GM12801 (cell line): ENCODE measurements around the gene SLC9C2.

Source experiments
- TF ChIP-seq, protein P1 (sequence below): IDR thresholded peaks from one replicate; pipeline ENCODE4 v1.5.1; 2011; ENCODE audit warnings: control low read depth; ENCODE audit not compliant: insufficient read length; ENCODE audit errors: extremely low read depth

SLC9C2 gene

DNA sequence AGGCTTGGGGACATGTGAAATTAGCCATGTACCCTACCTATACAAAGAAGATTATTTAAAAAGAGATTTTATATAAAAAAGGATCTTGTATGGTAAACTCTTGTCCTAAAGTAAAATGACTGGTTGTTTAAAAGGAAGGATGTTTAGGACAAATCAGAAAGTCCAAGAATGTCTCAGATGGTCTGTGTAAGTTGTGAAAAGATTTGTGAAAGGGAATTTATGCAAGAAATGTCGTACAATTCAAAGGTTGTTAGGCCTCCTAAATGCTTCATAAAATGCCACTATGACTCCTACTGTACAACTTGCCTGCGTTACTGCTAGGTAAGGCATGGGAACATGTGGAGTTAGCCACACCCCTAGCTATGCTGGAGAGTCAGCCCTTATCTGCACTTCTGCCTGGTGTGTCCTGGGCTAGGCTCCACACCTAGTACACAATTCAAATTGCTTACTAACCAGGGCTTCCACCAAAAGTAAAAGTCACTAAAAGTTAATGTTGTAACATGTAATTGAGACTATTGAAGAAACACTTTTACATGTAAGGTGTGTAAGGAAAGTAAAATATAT is 106.0 kb downstream of the SLC9C2 start:
- TF ChIP-seq, protein P1, sequence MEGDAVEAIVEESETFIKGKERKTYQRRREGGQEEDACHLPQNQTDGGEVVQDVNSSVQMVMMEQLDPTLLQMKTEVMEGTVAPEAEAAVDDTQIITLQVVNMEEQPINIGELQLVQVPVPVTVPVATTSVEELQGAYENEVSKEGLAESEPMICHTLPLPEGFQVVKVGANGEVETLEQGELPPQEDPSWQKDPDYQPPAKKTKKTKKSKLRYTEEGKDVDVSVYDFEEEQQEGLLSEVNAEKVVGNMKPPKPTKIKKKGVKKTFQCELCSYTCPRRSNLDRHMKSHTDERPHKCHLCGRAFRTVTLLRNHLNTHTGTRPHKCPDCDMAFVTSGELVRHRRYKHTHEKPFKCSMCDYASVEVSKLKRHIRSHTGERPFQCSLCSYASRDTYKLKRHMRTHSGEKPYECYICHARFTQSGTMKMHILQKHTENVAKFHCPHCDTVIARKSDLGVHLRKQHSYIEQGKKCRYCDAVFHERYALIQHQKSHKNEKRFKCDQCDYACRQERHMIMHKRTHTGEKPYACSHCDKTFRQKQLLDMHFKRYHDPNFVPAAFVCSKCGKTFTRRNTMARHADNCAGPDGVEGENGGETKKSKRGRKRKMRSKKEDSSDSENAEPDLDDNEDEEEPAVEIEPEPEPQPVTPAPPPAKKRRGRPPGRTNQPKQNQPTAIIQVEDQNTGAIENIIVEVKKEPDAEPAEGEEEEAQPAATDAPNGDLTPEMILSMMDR: no peak

DNA sequence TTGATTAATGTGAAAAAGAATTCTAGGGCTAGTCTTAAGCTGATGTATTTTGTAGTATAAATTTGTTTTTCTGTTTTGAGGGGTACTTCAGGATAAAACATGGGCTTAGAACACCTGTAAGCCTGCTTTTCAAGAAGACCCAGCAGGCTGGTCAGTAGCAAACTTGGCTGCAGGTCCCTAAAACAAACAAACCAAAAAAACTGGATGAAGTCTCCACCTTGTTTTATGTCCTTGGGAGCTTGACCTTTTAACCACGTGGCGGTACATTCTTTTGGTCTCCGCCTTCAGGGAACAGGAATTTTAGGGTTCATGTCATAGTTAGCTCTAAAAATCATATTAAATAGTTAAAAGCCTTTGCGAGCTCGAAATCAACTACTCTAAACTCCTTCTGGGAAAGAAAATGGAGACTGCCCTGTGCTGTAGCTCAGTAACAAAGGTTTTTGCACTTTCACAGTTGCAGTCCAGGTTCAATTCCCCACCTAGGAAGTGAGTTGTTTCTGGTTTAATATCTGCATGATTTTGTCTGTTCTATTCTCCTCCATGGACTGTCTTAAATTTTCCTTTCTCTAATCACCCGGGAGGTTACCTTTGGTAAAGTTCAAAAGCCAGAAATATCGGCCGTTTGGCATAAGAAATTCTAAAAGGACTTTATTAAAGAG is 107.1 kb downstream of the SLC9C2 start:
- TF ChIP-seq, protein P1: no peak

DNA sequence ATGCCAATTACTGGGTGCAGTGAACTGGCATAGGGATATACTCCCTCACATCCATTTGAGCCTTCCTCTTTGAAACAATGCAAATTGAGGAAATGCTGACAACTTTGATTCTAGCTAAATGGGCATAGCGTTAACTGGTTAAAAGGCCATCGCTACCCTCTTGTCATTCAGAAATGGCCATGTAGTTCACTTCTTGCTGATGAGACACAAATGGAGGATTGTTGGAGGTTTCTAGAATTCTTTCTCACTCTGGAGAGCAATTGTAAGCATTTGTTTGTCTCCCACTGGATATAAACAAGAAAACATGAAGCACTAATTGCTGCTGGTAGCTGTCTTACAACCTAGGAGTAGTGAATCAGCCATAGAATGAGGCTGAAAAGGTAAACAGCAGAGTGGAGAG is 111.4 kb downstream of the SLC9C2 start:
- TF ChIP-seq, protein P1: no peak

DNA sequence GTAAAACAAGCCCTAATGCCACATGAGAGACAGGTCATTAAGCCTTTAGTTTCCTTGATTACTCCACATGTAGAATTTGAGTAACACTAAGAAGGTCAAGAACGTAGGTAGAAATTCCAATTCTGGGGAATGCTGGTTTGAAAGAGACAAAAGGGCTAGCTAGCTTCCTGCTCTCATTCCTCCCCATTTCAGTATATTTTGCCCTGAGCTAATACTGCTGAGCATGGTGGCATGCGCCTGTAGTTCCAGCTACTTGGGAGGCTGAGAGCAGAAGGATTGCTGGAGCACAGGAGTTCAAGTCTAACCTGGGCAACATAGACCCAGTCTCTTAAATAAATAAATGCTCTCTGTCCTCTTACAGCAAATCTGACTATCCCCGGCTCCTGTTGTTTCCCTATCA is 112.9 kb downstream of the SLC9C2 start:
- TF ChIP-seq, protein P1: no peak

DNA sequence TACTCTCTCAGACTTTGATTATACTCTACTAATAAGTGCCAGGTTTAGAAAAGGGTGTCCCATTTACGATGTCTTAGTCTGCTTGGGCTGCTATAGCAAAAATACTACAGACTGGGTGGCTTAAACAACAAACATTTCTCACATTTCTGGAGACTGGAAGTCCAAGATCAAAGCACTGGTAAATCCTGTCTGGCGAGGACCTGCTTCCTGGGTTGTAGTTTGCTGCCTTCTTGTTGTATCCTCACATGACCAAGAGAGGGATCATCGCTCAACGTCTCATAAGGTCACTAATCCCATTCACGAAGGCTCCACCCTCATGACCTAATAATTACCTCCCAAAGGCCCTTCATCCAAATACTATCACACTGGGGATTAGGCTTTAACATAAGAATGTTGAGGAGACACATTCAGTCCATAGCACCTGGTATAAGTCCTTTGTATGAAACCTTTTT is 113.7 kb downstream of the SLC9C2 start:
- TF ChIP-seq, protein P1: no peak

DNA sequence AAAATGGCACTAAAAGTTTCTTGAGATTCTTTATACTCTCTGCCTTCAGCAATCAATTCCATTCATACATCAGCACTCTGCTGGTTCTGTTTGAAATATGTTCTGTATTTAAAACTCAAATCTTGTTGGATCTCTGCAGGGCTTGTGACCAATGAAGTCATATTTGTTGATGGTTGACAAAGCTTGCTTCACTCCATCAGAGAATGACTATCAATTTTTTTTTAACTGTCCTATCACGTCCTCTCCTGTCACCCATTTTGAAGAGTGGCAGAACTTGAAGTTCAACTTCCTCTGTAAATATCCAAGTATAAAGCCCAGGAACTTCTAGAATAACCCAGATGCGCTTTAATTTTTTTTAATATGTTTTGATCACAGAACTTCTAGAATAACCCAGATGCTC is 114.9 kb downstream of the SLC9C2 start:
- TF ChIP-seq, protein P1: no peak

DNA sequence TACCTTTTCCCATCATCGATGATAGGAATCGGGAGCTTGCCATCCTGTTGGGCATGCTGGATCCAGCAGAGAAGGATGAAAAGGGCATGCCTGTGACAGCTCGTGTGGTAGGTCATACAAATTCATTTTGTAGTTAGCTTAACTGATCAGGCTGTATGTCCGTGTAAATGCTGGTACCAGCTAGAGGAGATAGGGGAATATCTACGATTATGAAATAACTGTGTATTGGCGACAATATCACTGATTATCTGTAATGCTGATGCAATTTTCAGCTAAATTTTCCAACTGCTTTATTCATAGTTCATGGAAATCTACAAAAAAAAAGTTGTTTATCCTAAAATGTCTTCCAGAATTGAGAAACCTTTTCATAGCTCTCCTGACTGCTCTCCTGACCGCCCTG is 117.5 kb downstream of the SLC9C2 start:
- TF ChIP-seq, protein P1: no peak

DNA sequence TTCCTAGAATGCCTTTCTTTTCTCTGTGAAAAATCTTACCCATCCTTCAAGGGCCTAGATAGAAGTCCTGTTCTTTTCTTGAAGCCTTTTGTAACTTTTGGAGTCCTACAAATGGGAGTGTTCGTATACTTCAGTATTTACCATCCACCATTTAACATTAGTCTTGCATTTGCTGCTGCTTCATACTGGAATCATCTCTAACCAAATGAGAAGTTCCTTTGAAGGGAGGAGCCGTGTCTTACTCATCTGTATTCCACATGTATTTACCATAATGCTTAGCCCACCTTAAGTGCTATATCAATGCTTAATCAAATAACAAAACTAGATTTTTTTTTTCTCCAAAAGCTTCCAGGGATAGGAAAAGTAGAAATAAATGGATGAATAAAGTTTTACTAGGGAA is 118.6 kb downstream of the SLC9C2 start:
- TF ChIP-seq, protein P1: no peak
